RWPE1 (cell line): ENCODE data around the gene CIAPIN1.

ENCODE experiments used
- CTCF ChIA-PET: fragments of 350-600 bp; sonication (Branson Sonifier 250); formaldehyde crosslinking; extraction: SDS; loops from one replicate; lab custom pipeline; 2021; lab: Yijun Ruan, JAX
- POLR2A ChIA-PET: fragments of 400-600 bp; formaldehyde crosslinking; extraction: SDS; loops from one replicate; lab custom pipeline; 2020; ENCODE audit warnings: antibody characterized with exemption; ENCODE audit not compliant: low non-redundant PET; lab: Yijun Ruan, JAX
- DNase-seq: peaks from one replicate; pipeline ENCODE4 v3.0.0; 2012; ENCODE audit warnings: low spot score
- H3K27ac ChIP-seq: fragments of 450-650 bp; 2 replicates; pipeline ENCODE4 v1.5.1; 2017
- TF ChIP-seq, protein P1 (sequence below): fragments of 450-650 bp; conservative IDR thresholded peaks from 2 replicates; pipeline ENCODE4 v1.5.1; 2017; ENCODE audit warnings: low read depth, mild to moderate bottlenecking

Gene CIAPIN1

GRCh38 chr16:57472665-57473060, 25.5 kb upstream of the CIAPIN1 start:
- TF ChIP-seq, protein P1, sequence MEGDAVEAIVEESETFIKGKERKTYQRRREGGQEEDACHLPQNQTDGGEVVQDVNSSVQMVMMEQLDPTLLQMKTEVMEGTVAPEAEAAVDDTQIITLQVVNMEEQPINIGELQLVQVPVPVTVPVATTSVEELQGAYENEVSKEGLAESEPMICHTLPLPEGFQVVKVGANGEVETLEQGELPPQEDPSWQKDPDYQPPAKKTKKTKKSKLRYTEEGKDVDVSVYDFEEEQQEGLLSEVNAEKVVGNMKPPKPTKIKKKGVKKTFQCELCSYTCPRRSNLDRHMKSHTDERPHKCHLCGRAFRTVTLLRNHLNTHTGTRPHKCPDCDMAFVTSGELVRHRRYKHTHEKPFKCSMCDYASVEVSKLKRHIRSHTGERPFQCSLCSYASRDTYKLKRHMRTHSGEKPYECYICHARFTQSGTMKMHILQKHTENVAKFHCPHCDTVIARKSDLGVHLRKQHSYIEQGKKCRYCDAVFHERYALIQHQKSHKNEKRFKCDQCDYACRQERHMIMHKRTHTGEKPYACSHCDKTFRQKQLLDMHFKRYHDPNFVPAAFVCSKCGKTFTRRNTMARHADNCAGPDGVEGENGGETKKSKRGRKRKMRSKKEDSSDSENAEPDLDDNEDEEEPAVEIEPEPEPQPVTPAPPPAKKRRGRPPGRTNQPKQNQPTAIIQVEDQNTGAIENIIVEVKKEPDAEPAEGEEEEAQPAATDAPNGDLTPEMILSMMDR = no peak
- POLR2A ChIA-PET = no interaction called here
- DNase-seq = no peak
- CTCF ChIA-PET = interaction anchor here (1.1 to 1.3 kb wide), 3 partner anchors 10 to 47 kb away, joined by 4 to 5 read pairs (median 4); partner anchors contain the start of gene POLR2C
- H3K27ac ChIP-seq = peak overlapping the region; percentile 58

DNA sequence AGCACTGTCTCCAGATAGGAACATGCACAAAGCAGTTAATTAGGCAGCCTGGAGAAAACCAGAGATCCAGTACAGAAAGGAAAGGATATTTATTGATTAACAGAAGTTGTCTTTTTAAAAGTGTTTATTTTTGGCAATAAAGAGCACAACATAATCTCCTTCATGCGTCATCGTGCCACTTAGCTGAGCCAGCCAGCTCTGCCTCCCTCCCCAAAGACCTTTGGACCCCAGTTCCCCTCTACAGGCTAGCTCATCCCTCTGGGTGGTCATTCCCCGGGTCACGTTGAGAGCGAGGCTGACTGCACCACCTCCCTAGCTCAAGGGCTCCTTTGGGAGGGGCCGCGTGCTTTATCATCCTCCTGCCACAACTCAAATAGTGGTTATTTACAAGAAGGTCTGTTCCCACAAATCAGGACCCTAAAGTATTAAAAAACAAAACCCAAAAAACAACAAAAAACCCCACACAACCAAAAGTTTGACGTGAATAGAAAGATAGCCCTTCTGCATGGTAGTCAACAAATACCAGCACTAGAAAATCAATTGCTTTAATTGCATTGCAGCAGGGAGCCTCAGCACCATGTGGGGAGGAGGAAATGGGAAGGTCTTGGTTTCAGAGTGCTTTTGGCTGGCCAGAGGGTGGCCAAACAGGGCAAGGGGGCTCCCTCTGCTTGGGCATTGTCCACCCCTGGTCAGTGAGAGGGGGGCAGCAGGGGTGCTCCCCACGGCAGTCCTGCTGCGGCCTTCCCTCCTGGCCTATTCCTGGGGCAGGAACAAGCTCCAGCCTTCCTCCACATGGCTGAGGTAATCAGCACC, 24.9 kb upstream of the CIAPIN1 start:
- DNase-seq = no peak
- TF ChIP-seq, protein P1 = no peak
- ChIA-PET CTCF (interaction anchor here (1.1 kb wide), 1 partner anchor 9 kb away, joined by 5 read pairs; the partner anchor contains the start of gene POLR2C), POLR2A (no interaction called here)
- H3K27ac ChIP-seq = peak overlapping the region; percentile 58

DNA sequence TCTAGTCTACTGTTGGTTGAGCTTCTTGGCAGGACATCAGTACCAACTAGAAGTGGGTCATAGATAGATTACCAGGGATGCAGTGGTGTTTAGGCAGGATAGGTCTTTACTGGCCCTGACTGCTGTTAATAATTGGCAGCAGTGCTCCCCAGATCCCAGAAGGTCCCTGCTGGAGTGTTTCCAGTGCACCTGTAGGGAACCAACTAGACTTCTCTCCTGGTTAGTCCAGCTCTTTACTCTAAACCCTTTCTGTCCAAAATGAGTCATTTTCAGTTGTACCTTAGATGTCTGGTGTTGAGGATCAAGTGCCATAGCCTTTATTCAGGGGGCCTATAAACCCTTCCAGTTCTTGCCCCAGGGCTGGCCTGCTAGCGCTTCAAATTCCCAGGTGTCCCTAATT, 24.0 kb upstream of the CIAPIN1 start:
- no peak overlapping the region for H3K27ac ChIP-seq

GRCh38 chr16:57470711-57471110, 23.5 kb upstream of the CIAPIN1 start:
- ChIA-PET CTCF (interaction anchor here (0.6 to 1.9 kb wide), 4 partner anchors 8 to 62 kb away, joined by 3 to 6 read pairs (median 4); partner anchors contain the start of gene POLR2C), POLR2A (no interaction called here)
- TF ChIP-seq, protein P1 = no peak
- peak overlapping the region; percentile 44 for H3K27ac ChIP-seq
- no peak for DNase-seq

More for the DNA sequence above, 24.0 kb upstream of the CIAPIN1 start:
- ChIA-PET POLR2A (no interaction called here), CTCF (interaction anchor here (0.6 to 1.9 kb wide), 5 partner anchors 9 to 62 kb away, joined by 3 to 6 read pairs (median 4); partner anchors contain the start of gene POLR2C)
- TF ChIP-seq, protein P1 = no peak
- no peak for DNase-seq

- DNase-seq = peak; percentile 51
- POLR2A ChIA-PET = no interaction called here
- TF ChIP-seq, protein P1 = no peak
- H3K27ac ChIP-seq = peak overlapping the region; percentile 44
- CTCF ChIA-PET = interaction anchor here (1.9 kb wide), 1 partner anchor 50 kb away, joined by 6 read pairs; no protein-coding TSS in a partner anchor
These were observed 22.8 kb upstream of the CIAPIN1 start for GRCh38 chr16:57469917-57470470.

- ChIA-PET CTCF (interaction anchor here (0.6 kb wide), 1 partner anchor 20 kb away, joined by 3 read pairs; no protein-coding TSS in a partner anchor), POLR2A (no interaction called here)
- no peak overlapping the region for H3K27ac ChIP-seq
- no peak for DNase-seq
- TF ChIP-seq, protein P1 = no peak
These were observed 21.9 kb upstream of the CIAPIN1 start for GRCh38 chr16:57469046-57469445.
